ENCODE data around the gene NFYB.
A peak's percentile ranks its signal among the peaks of the same experiment; 100 is the strongest.

GRCh38 chr12:104108755-104109445 is 29.1 kb downstream of the NFYB start:
- TF ChIP-seq POLR2A (IDR thresholded peaks at IDR 0.05) (no peak), CTCF (IDR thresholded peaks at IDR 0.05) (peak; percentile 49 to 87 (median 72))
